ENCODE data around the gene ZAP70.

GRCh38 chr2:97739893-97740245 lies 26.5 kb downstream of the ZAP70 start:
- TF ChIP-seq CREM (CRISPR knock-in tag; IDR thresholded peaks at IDR 0.05) (no peak), ZNF512 (CRISPR knock-in tag; IDR thresholded peaks at IDR 0.05; ENCODE audit: borderline replicate concordance) (no peak), USF1 (CRISPR knock-in tag; IDR thresholded peaks at IDR 0.05) (no peak), CREB1 (CRISPR knock-in tag; IDR thresholded peaks at IDR 0.05) (no peak), ESRRA (CRISPR knock-in tag; IDR thresholded peaks at IDR 0.05; ENCODE audit: borderline replicate concordance) (no peak), CBFB (CRISPR knock-in tag; IDR thresholded peaks at IDR 0.05; ENCODE audit: low read depth) (no peak), ETV6 (CRISPR knock-in tag; IDR thresholded peaks at IDR 0.05) (no peak), NFYB (CRISPR knock-in tag; conservative IDR thresholded peaks at IDR 0.05; ENCODE audit: low read depth) (no peak), MYBL2 (CRISPR knock-in tag; IDR thresholded peaks at IDR 0.05) (no peak), SMAD3 (CRISPR knock-in tag; IDR thresholded peaks at IDR 0.05; ENCODE audit: borderline replicate concordance) (no peak)
- TF ChIP-seq, protein P1, sequence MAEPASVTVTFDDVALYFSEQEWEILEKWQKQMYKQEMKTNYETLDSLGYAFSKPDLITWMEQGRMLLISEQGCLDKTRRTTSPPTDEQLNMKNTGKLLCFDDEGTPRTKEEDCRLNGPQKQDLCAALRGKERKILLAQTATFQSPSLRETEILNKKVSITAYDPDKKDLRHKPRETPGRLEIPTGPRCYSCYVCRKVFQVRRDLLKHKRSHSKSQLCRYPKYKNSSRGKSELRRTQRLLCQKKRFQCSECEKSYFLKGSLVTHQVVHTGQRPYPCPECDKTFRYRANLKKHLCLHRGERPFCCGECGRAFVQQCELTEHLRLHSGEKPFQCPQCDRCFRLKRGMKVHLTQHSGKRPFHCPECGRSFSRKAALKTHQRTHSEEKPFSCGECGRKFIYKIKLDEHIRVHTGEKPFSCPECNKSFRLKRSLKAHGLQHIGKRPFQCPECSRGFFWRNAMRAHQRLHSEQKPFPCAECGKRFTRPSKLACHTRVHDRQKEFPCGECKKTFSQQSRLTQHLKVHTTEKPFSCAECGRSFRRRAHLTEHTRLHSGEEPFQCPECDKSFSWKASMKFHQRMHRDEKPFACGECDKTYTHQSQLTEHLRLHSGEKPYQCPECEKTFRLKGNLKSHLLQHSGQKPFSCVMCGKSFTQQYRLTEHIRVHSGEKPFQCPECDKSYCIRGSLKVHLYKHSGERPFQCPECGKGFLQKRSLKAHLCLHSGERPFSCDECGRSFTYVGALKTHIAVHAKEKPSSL (CRISPR knock-in tag; conservative IDR thresholded peaks at IDR 0.05), result no peak
- TF ChIP-seq, protein P2, sequence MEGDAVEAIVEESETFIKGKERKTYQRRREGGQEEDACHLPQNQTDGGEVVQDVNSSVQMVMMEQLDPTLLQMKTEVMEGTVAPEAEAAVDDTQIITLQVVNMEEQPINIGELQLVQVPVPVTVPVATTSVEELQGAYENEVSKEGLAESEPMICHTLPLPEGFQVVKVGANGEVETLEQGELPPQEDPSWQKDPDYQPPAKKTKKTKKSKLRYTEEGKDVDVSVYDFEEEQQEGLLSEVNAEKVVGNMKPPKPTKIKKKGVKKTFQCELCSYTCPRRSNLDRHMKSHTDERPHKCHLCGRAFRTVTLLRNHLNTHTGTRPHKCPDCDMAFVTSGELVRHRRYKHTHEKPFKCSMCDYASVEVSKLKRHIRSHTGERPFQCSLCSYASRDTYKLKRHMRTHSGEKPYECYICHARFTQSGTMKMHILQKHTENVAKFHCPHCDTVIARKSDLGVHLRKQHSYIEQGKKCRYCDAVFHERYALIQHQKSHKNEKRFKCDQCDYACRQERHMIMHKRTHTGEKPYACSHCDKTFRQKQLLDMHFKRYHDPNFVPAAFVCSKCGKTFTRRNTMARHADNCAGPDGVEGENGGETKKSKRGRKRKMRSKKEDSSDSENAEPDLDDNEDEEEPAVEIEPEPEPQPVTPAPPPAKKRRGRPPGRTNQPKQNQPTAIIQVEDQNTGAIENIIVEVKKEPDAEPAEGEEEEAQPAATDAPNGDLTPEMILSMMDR (IDR thresholded peaks at IDR 0.05), result no peak
- TF ChIP-seq, protein P3, sequence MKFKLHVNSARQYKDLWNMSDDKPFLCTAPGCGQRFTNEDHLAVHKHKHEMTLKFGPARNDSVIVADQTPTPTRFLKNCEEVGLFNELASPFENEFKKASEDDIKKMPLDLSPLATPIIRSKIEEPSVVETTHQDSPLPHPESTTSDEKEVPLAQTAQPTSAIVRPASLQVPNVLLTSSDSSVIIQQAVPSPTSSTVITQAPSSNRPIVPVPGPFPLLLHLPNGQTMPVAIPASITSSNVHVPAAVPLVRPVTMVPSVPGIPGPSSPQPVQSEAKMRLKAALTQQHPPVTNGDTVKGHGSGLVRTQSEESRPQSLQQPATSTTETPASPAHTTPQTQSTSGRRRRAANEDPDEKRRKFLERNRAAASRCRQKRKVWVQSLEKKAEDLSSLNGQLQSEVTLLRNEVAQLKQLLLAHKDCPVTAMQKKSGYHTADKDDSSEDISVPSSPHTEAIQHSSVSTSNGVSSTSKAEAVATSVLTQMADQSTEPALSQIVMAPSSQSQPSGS (CRISPR knock-in tag; IDR thresholded peaks at IDR 0.05; ENCODE audit: borderline replicate concordance, low read depth), result no peak
- TF ChIP-seq, protein P4, sequence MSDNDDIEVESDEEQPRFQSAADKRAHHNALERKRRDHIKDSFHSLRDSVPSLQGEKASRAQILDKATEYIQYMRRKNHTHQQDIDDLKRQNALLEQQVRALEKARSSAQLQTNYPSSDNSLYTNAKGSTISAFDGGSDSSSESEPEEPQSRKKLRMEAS (CRISPR knock-in tag; IDR thresholded peaks at IDR 0.05), result no peak

Data from WTC11 (cell line).